ENCODE results near the gene PRKAG2.
"Not testable (repeated sequence)": the region's sequence is repeated elsewhere in the genome, so short reads cannot be mapped to it uniquely, and the experiment has no call there.

The PRKAG2 gene

DNA sequence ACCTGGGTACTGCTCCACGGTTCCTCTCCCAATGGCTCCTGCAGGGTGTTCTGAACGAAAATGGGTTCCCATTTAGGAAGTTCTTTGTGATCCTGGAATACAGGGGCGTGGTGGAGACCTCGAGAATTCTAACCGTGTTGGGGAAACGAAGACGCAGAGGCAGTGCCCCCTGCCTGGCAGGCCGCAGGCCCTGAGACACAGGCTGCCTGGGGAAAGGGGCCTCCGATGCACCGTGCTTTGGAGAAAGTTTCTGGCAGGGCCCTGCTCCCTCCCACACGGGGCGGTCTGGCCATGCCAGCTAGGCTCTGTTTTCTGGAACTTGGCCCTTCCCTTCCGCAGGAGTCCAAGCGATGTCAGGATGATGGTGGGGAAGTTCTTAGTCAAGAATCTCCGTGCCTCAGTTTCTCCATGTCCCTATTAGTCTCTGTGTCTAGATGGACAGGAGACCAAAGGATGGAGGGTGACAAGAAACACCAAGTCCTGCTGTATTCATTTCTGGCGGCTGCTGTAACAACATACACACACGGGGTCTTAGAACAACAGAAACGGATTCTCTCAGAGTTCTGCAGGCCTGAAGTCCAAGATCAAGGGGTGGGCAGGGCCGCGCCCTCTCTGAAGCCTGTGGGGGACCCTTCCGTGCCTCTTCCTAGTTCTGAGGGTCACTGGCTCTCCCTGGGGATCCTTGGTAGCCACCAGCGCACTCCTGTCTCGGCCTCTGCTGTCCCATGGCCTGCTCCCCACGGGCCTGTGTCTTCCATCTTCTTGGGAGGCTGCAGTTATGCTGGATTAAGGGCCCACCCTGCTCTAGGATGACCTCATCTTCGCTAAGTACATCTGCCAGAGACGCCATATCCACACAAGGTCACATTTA is 27.7 kb downstream of the PRKAG2 start:
- no peak for DNase-seq

DNA sequence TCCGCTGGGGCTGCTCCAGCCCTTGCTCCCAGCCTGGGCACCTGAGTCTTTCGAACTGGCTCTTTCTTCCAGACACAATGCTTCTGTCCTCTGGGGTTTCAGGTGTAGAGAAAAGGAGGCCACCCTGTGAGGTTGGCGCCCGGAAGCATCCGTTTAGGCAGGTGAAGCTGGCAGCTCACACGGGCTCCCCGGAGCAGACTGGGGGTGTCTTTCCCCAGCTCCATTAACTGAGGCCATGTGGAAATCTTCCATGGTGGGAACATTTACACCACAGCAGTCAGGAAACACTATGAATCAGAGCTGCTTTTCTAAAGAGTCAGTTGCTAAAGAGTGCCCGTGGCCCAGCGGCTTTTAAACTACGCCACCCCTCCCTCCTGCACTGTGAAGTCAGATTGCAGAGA is 29.2 kb downstream of the PRKAG2 start:
- no peak for DNase-seq

- DNase-seq: no peak
These were observed 29.8 kb downstream of the PRKAG2 start for GRCh38 chr7:151847136-151847535.

GRCh38 chr7:151845412-151846205 is 31.3 kb downstream of the PRKAG2 start:
- no peak for DNase-seq

DNA sequence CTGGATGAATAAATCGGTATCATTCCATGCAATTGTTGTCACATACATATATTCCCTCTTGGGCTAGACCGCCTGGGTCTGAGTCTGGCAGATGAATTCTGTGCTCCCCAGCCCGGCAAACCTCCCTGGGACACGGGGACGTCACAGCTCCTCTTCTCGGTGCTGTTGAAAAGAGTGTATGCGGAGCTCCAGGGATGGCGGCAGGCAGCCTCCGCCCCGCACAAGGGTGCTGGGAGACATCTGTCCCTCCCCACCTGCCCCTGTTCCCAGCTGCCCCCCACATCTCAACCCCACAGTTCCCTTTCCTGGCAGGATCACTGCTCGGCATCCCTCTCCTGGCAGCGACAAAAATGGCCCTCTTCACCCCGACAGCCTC is 32.1 kb downstream of the PRKAG2 start:
- no peak for DNase-seq

DNA sequence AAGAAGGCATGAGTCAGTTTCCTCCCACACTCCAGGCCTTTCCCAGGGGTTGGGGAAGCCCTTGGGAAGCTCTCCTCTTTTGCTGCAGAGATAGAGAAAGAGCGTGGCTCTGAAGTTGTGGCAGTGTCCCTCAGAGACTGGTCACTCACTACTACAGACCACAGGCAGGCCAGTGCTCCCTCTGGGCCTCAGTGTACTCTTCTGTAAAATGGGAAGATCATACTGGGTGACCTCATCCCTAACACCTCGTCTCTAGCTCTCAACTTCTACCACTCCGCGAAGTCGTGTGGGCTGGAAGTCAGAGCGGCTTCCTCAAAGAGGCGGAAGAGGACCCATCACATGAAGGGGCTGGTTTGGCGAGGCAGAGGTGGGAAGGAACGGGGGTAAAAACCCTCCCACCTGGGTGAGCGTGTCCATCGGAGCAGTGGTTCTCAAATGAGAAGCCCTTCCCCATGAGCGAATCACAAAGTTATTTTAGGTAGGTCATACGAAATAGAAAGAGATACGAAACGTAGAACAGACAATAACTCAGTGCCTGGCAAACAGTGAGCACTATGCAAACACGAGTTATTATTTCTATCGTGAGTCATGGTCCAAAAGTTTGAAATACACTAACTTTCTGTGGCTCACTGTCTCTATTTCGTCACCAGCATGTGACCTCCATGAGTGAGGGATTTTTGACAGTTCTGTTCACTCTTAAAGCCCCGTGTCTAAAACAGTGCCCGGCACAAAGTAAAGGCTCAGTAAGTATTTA is 32.7 kb downstream of the PRKAG2 start:
- no peak for DNase-seq

- no peak for DNase-seq
These were observed 33.7 kb downstream of the PRKAG2 start for GRCh38 chr7:151843181-151843580.

DNA sequence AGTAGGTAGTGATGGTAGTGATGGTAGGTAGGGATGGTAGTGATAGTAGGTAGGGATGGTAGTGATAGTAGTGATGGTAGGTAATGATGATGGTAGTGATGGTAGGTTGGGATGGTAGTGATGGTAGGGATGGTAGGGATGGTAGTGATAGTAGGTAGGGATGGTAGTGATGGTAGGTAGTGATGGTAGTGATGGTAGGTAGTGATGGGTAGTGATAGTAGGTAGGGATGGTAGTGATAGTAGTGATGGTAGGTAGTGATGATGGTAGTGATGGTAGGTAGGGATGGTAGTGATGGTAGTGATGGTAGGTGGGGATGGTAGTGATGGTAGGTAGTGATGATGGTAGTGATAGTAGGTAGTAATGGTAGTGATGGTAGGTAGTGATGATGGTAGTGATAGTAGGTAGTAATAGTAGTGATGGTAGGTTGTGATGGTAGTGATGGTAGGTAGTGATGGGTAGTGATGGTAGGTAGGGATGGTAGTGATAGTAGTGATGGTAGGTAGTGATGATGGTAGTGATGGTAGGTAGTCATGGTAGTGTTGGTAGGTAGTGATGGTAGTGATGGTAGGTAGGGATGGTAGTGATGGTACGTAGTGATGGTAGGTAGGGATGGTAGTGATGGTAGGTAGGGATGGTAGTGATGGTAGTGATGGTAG is 35.4 kb downstream of the PRKAG2 start:
- not testable (repeated sequence) for DNase-seq

DNA sequence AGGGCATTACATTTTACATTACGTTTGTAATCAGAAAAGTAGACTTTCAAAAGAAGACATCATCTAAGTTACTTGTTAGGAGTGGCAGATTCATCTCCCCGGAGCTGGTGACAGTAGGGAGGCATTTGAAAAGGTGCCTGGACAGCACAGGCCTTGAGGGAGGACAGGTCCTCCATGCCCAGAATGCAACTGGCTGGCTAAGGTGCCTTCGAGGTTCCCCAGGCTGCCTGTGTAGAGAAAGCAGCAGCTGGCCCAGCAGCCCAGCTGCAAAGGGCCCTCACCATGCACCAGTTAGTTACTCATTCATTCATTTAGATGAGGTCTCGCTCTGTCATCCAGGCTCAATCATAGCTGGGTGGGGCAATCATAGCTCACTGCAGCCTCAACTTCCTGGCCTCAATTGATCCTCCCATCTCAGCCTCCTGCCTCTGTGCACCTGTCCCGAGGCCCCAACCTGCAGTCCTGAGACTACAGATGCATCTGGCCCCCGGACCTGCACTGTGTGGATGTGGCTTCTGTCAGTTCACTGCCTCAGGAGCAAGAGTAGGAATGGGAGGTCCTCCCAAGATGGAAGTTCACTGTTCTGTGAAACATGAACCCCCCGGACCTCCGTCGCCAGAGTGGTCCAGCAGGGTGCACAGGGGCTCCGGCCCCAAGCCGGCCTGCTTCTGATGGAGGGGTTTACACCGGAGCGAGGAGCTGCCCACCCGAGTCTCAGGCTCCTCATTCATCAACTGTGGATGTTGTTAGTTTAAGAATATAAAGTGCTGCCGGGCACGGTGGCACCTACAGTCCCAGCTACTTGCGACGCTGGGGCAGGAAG is 36.6 kb downstream of the PRKAG2 start:
- no peak for DNase-seq

DNA sequence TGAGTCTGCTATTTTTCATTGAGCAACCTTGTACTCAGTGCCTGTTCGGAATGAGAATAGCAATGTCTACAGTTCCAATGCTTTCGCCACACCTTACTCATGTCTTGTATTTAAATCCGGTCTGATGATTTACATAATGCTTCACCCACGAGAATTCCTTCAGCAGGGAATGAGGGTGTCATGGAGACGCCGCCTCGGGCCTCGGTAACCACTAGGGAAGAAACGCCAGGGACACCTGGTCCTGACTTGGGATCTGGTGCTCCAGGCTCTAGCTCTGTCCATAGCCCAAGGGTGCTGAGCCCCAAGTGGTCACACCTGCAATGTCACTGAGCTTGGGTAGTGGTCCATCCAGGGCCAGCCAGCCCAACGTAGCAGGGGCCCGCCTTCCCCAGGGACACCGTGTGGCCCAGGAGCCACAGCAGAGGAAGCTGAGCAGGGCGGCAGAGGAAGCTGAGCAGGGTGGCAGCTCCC is 37.4 kb downstream of the PRKAG2 start:
- DNase-seq: no peak

GRCh38 chr7:151838861-151839381 is 38.0 kb downstream of the PRKAG2 start:
- no peak for DNase-seq

DNA sequence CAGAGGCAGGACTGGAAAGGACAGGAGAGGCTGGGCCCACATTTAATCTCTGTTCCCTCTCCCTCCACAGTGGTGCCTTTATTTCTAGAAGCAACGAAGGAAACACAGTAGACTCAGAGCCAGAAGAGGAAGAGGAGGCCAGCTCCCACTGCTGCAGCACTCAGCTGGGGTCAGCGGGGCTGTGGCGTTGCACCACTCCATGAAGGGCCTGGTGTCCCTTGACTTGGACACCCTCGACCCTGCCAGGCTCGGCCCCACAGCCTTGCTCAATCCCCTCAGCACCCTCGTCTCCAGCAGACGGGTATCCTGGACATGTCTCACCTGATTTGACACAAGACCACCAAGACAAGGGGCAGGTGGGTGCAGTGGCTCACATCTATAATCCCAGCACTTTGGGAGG is 38.8 kb downstream of the PRKAG2 start:
- DNase-seq: no peak

- DNase-seq: no peak
These were observed 39.5 kb downstream of the PRKAG2 start for GRCh38 chr7:151837285-151838042.

DNA sequence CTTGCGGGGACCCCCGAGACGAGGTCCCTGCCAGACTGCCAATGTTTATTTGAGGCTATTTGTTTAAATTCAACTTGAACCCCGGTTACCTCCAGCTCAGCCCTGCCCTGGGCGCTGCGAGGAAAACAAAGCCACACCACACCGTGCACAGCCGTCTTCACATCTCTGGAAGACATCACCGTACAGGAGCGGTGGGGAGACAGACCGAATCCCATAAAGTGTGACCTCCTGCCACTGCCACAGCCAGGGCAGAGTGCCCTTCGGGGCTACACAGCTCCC is 40.0 kb downstream of the PRKAG2 start:
- no peak for DNase-seq

GRCh38 chr7:151836191-151836926 is 40.6 kb downstream of the PRKAG2 start:
- no peak for DNase-seq

GRCh38 chr7:151835636-151836035 is 41.3 kb downstream of the PRKAG2 start:
- no peak for DNase-seq

DNA sequence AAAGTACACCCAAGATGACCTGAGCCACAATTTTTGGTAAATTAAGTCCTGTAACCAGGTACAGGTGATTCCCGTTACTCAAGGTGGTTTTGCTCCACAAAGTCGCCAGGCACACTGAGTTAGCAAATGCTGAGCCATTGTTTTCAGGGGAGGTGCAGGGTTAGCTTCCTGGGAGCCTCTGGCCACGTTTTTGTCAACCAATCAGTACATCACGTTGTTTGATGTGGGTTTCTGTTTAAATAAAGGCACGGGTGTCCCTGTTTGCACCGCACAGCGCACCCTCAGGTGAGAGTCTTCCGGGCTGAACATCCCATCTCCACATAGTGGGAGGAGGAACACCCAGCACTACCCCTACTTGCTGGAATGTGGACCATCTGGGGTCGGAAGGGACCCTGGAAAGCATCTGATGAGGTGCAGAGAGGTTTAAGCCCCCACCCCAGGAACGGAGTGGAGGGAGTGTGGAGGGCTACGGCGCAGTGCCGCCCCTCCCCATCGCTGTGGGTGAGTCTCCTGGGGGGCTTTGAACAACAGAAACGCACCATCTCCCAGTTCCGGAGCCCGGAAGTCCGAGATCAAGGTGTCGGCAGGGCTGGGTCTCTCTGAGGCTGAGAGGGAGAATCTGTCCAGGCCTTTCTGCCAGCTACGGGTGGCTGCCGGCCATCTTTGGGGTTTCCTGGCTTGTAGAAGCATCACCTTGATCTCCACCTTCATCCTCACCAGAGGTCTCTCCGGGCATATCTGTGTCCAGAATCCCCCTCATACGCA is 42.5 kb downstream of the PRKAG2 start:
- DNase-seq: no peak

GRCh38 chr7:151833691-151834090 is 43.2 kb downstream of the PRKAG2 start:
- DNase-seq: peak; percentile 22

DNA sequence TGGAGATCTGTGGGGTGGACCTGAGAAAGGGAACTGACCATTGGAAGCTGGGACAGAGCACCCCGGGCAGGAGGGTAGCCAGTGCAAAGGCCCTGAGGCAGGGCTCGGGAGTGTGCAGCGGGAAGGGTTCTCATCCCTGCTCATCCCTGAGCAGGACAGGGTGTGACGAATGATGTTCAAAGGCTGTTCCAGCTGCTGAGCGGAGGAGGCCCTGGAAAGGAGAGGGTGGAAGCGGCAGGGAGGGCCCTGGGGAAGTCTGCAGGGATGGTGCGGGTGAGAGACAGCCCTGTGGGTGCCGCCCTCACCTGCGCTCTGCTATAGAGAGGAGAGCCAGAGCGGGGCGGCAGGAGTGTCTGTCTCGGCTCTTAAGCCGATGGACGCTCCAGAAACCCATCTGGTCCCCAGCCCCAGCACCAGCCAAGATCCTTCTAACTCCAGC is 43.7 kb downstream of the PRKAG2 start:
- DNase-seq: no peak
